Spleen (tissue), 11 donors: ENCODE measurements around the gene EHD4. TPM values are rescaled to one million over a fixed set of nuclear protein-coding genes. Genes with fewer than 3 reads are reported as not detected.
A peak's percentile ranks its signal among the peaks of the same experiment; 100 is the strongest.

Experiments used
- DNase-seq: peaks from one replicate; pipeline ENCODE4 v3.0.0-alpha.2; 2020
- H3K27ac ChIP-seq, 8 donors: fragments of 200-600 bp; sonication (generic) in 7 of 8; 1 replicate in 4 of 8; 2 replicates in 4 of 8; pipeline versions ENCODE4 v1.5.0 to v1.8.0; 2016 to 2021; ENCODE audit warnings: inconsistent platforms in 4 of 8, mild to moderate bottlenecking in 4 of 8, moderate library complexity in 1 of 8
- H3K27me3 ChIP-seq, 7 donors: fragments of 200-600 bp; sonication (generic) in 6 of 7; replicated peaks in 1 of 7; 1 replicate in 4 of 7; 2 replicates in 3 of 7; pipeline versions ENCODE4 v1.5.0 to v1.8.0; 2016 to 2021; ENCODE audit warnings: inconsistent platforms in 3 of 7, mild to moderate bottlenecking in 1 of 7
- H3K36me3 ChIP-seq, 6 donors: fragments of 200-600 bp; sonication (generic) in 5 of 6; 1 replicate in 4 of 6; 2 replicates in 2 of 6; pipeline versions ENCODE4 v1.5.0 to v1.8.0; 2016 to 2021; ENCODE audit warnings: inconsistent platforms in 2 of 6
- H3K4me1 ChIP-seq, 6 donors: fragments of 200-600 bp; sonication (generic) in 5 of 6; 1 replicate in 3 of 6; 2 replicates in 3 of 6; pipeline versions ENCODE4 v1.5.0 to v1.8.0; 2016 to 2021; ENCODE audit warnings: inconsistent platforms in 3 of 6
- H3K4me3 ChIP-seq, 8 donors: fragments of 200-600 bp; sonication (generic) in 7 of 8; 1 replicate in 4 of 8; 2 replicates in 4 of 8; pipeline versions ENCODE4 v1.5.0 to v1.8.0; 2016 to 2021; ENCODE audit warnings: inconsistent platforms in 4 of 8, mild to moderate bottlenecking in 4 of 8, moderate library complexity in 2 of 8
- H3K9me3 ChIP-seq, 8 donors: fragments of 200-600 bp; sonication (generic) in 7 of 8; 1 replicate in 4 of 8; 2 replicates in 4 of 8; pipeline versions ENCODE4 v1.5.0 to v1.8.0; 2016 to 2021; ENCODE audit warnings: inconsistent platforms in 4 of 8
- CTCF ChIP-seq, 11 experiments: fragments of 200-600 bp in 7 of 11; fragments of 450-650 bp in 4 of 11; sonication (generic) in 4 of 11; IDR thresholded peaks in 8 of 11; conservative IDR thresholded peaks in 3 of 11; 1 replicate in 7 of 11; 2 replicates in 4 of 11; pipeline versions ENCODE4 v1.4.0 to v1.8.0; 2016 to 2021; ENCODE audit warnings: antibody characterized with exemption in 11 of 11, inconsistent platforms in 4 of 11, mild to moderate bottlenecking in 1 of 11
- POLR2A ChIP-seq, 3 donors: fragments of 450-650 bp; IDR thresholded peaks; one replicate each; pipeline ENCODE4 v1.5.1; 2017; ENCODE audit warnings: antibody characterized with exemption in 3 of 3, mild to moderate bottlenecking in 1 of 3
- POLR2AphosphoS5 ChIP-seq, 3 donors: sonication (generic); formaldehyde crosslinking; IDR thresholded peaks; one replicate each; pipeline ENCODE4 v1.5.1; 2017; ENCODE audit warnings: antibody characterized with exemption in 3 of 3
- WGBS, 5 donors: extraction: QIAGEN DNeasy Blood & Tissue Kit in 3 of 5; methylation state at CpG; one replicate each; pipeline versions ENCODE4 v1.1.5 to v1.1.7; 2013 to 2018; 5-methylcytosine and 5-hydroxymethylcytosine counted together
- intact Hi-C: fragments of 100-400 bp; cut with DNase I; formaldehyde crosslinking; loops from one replicate; pipeline ENCODE4 v1.15.0; 2023; ENCODE audit warnings: low total_unique reads
- polyA plus RNA-seq, 3 donors: library from polyadenylated mRNA; stranded (reverse); fragments of 200-250 nt; gene quantifications; one replicate each; pipeline ENCODE4 v1.2.1, GENCODE V29; 2013
- total RNA-seq, 7 donors: library from RNA; depleted of rRNA in 3 of 7; stranded (reverse); fragments of >200 nt in 3 of 7; fragmentation: NEBNext Ultra II Directional in 4 of 7; extraction: Animal tissue kit (Norgen Biotek cat#: 25700) in 4 of 7; gene quantifications; one replicate each; pipeline versions ENCODE4 v1.1.0 to v1.2.1, GENCODE V29; 2016 to 2021
- donor health status: healthy with polysubstance abuse.
- donor health status: DM: no; HTN: no; CAD: no; lungs with moderate emphysema.
- donor health status: DM: no; HTN: no; CAD: no.
- donor health status: Bipolar disorder and iron deficiency.
- donor health status: healthy.
- donor health status: DM: no; HTN: no; CAD: no.
- donor health status: DM: yes; HTN: yes; CAD: no.

EHD4 gene
- total and polyA plus RNA-seq, 10 donors = 5.5 to 33.2 (median 21.7) TPM

GRCh38 chr15:41992803-41993190, 20.4 kb upstream of the EHD4 start:
- WGBS, 5 donors = 88 to 92% (median 91%) methylated on average over 4 to 7 of the region's 7 CpGs
- H3K27ac ChIP-seq = no peak overlapping the region
- H3K4me3 ChIP-seq = no peak overlapping the region
- peaks cover 0 to 20% (median 5%) of the 10 kb centered on the region in 7 donors for H3K27me3 ChIP-seq
- intact Hi-C loops = loop anchor here (5.0 kb wide), 1 partner anchor 65 kb away; no protein-coding TSS in a partner anchor
- no peak for DNase-seq
- H3K36me3 ChIP-seq = no peaks in the 10 kb centered on the region
- no peaks in the 10 kb centered on the region for H3K9me3 ChIP-seq
- H3K4me1 ChIP-seq = peaks cover 0 to 3% (median 0%) of the 10 kb centered on the region in 6 donors
- no peak for TF ChIP-seq POLR2A (IDR thresholded peaks at IDR 0.05)
- TF ChIP-seq CTCF (IDR thresholded peaks at IDR 0.05 in 8 of 11, conservative IDR thresholded peaks at IDR 0.05 in 3 of 11) = no peak
- TF ChIP-seq POLR2AphosphoS5 (IDR thresholded peaks at IDR 0.05) = no peak

DNA sequence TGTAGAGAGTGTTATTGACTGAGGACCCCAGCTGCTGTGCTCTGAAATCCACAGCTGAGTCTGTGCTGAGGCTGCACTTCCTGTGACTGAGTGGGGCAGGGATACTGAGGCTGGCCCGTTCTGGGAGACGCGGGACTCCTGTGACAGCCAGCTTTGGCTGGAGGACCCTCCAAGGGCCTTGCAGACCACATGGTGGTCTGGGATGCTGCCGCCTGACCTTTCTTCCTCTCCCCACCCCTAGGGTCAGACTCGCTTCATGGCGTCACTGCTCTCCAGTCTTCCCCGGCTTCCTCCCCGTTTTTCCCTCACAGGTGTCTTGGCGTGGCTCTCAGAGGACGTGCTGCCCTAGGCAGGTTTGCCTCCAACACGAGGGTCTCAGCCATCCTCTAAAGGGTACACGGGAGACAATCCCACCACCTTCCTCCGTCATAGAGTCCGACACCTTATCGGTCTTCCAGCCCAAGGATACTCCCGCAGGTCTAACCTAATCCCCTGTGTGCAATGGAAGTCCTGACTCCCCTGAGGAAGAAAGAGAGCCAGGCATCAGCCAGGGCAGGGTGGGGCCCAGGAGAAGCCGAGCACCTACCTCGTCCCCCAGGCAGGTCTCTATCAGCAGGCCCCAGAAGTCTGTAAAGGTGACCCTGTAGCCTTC, 19.9 kb upstream of the EHD4 start:
- TF ChIP-seq POLR2AphosphoS5 (IDR thresholded peaks at IDR 0.05) = no peak
- TF ChIP-seq POLR2A (IDR thresholded peaks at IDR 0.05) = no peak
- TF ChIP-seq CTCF (IDR thresholded peaks at IDR 0.05 in 8 of 11, conservative IDR thresholded peaks at IDR 0.05 in 3 of 11) = no peak
- Histone ChIP-seq H3K36me3 (no peaks in the 10 kb centered on the region), H3K27ac (no peak overlapping the region), H3K4me3 (no peak overlapping the region), H3K27me3 (peaks cover 0 to 20% (median 5%) of the 10 kb centered on the region in 7 donors), H3K4me1 (peaks cover 0 to 3% (median 0%) of the 10 kb centered on the region in 6 donors), H3K9me3 (no peaks in the 10 kb centered on the region)
- intact Hi-C loops = loop anchor here (5.0 kb wide), 1 partner anchor 65 kb away; no protein-coding TSS in a partner anchor
- WGBS, 5 donors = 90 to 94% (median 92%) methylated on average over 16 to 18 of the region's 18 CpGs
- DNase-seq = peak; percentile 56

- Histone ChIP-seq H3K36me3 (no peaks in the 10 kb centered on the region), H3K4me1 (peaks cover 0 to 3% (median 0%) of the 10 kb centered on the region in 6 donors), H3K9me3 (no peaks in the 10 kb centered on the region), H3K27ac (no peak overlapping the region), H3K27me3 (peaks cover 0 to 20% (median 5%) of the 10 kb centered on the region in 7 donors), H3K4me3 (no peak overlapping the region)
- DNase-seq = peak; percentile 49
- 71 to 91% (median 77%) methylated on average over 3 of the region's 3 CpGs for WGBS, 5 donors
- TF ChIP-seq CTCF (IDR thresholded peaks at IDR 0.05 in 8 of 11, conservative IDR thresholded peaks at IDR 0.05 in 3 of 11) (no peak), POLR2AphosphoS5 (IDR thresholded peaks at IDR 0.05) (no peak), POLR2A (IDR thresholded peaks at IDR 0.05) (no peak)
- intact Hi-C loops = loop anchor here (5.0 kb wide), 1 partner anchor 67 kb away; no protein-coding TSS in a partner anchor
Observed at GRCh38 chr15:41990691-41991090, 18.3 kb upstream of the EHD4 start.

GRCh38 chr15:41990243-41990605, 17.9 kb upstream of the EHD4 start:
- intact Hi-C loops = loop anchor here (5.0 kb wide), 1 partner anchor 67 kb away; no protein-coding TSS in a partner anchor

More at GRCh38 chr15:41990243-41990605, 17.9 kb upstream of the EHD4 start:
- Histone ChIP-seq H3K27me3 (peaks cover 0 to 20% (median 5%) of the 10 kb centered on the region in 7 donors), H3K27ac (no peak overlapping the region), H3K9me3 (no peaks in the 10 kb centered on the region), H3K4me3 (no peak overlapping the region), H3K36me3 (no peaks in the 10 kb centered on the region), H3K4me1 (peaks cover 0 to 3% (median 0%) of the 10 kb centered on the region in 6 donors)
- peak; percentile 61 for DNase-seq
- 45 to 56% (median 51%) methylated on average over 7 of the region's 7 CpGs for WGBS, 5 donors
- no peak for TF ChIP-seq CTCF (IDR thresholded peaks at IDR 0.05 in 8 of 11, conservative IDR thresholded peaks at IDR 0.05 in 3 of 11)
- TF ChIP-seq POLR2A (IDR thresholded peaks at IDR 0.05) = no peak
- TF ChIP-seq POLR2AphosphoS5 (IDR thresholded peaks at IDR 0.05) = no peak
